ENCODE data around the gene AP1B1.
"Not testable (repeated sequence)": the region's sequence is repeated elsewhere in the genome, so short reads cannot be mapped to it uniquely, and the experiment has no call there.

Gene AP1B1

GRCh38 chr22:29385748-29386147, 2.6 kb downstream of the AP1B1 start:
- peak; percentile 51 for DNase-seq

GRCh38 chr22:29385151-29385704, 3.1 kb downstream of the AP1B1 start:
- DNase-seq: no peak

GRCh38 chr22:29383740-29384139, 4.6 kb downstream of the AP1B1 start:
- no peak for DNase-seq

GRCh38 chr22:29382580-29383302, 5.6 kb downstream of the AP1B1 start:
- no peak for DNase-seq

- DNase-seq: no peak
These were observed 7.5 kb downstream of the AP1B1 start for GRCh38 chr22:29380856-29381255.

- no peak for DNase-seq
These were observed 8.2 kb downstream of the AP1B1 start for GRCh38 chr22:29380032-29380781.

- no peak for DNase-seq
These were observed 9.1 kb downstream of the AP1B1 start for GRCh38 chr22:29379258-29379657.

- no peak for DNase-seq
These were observed 10.4 kb downstream of the AP1B1 start for GRCh38 chr22:29377979-29378378.

- DNase-seq: not testable (repeated sequence)
These were observed 11.7 kb downstream of the AP1B1 start for GRCh38 chr22:29376705-29377104.

- peak in 1 of 2 experiments; percentile 9 for DNase-seq
These were observed 12.8 kb downstream of the AP1B1 start for GRCh38 chr22:29375398-29376076.

GRCh38 chr22:29374806-29375205, 13.6 kb downstream of the AP1B1 start:
- not testable (repeated sequence) for DNase-seq

- no peak for DNase-seq
These were observed 14.0 kb downstream of the AP1B1 start for GRCh38 chr22:29374401-29374800.

GRCh38 chr22:29370537-29370936, 17.8 kb downstream of the AP1B1 start:
- no peak for DNase-seq

- peak; percentile 8 to 11 for DNase-seq
These were observed 18.9 kb downstream of the AP1B1 start for GRCh38 chr22:29369460-29369859.

GRCh38 chr22:29359469-29359868, 28.9 kb downstream of the AP1B1 start:
- peak in 1 of 2 experiments; percentile 3 for DNase-seq

- DNase-seq: not testable (repeated sequence)
These were observed 31.0 kb downstream of the AP1B1 start for GRCh38 chr22:29357193-29357890.

- no peak for DNase-seq
These were observed 34.5 kb downstream of the AP1B1 start for GRCh38 chr22:29353860-29354259.

- no peak for DNase-seq
These were observed 35.1 kb downstream of the AP1B1 start for GRCh38 chr22:29353286-29353685.

GRCh38 chr22:29352778-29353177, 35.6 kb downstream of the AP1B1 start:
- no peak for DNase-seq

GRCh38 chr22:29351891-29352290, 36.5 kb downstream of the AP1B1 start:
- no peak for DNase-seq

GRCh38 chr22:29351042-29351441, 37.3 kb downstream of the AP1B1 start:
- no peak for DNase-seq

- DNase-seq: no peak
These were observed 39.4 kb downstream of the AP1B1 start for GRCh38 chr22:29348956-29349355.

- DNase-seq: no peak
These were observed 40.3 kb downstream of the AP1B1 start for GRCh38 chr22:29348041-29348440.
